KG1 (cell line): ENCODE measurements around the gene VWA2.

Experiments
- DNase-seq: peaks from one replicate; lab custom pipeline; 2025; lab: John Stamatoyannopoulos, UW

The VWA2 gene

DNA sequence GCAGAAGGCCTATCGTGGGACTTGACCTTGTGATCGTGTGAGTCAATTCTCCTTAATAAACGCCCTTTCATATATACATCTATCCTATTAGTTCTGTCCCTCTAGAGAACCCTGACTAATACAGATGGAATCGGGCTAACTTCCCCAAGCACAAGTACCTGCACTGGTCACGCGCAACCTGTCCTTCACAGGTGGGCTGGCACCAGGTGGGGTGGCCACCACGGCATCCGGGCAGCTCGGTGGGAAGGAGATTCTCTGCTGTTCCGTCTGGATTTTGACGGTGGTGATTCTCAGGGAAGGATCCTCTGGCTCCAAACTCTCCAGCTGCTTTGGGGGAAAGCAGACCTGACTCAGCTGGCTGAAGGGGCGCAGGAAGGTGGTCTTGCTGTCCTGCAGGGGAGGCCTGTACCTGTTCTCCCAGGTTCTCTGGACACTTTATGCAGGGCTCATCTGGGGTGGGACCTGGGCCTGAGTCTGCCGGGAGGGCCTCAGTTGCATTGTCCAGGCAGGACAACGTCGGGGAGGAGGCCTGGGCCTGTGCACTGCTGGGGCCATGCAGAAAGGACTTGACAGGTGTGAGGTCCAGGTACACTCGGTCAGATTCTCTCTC is 61.1 kb downstream of the VWA2 start:
- no peak for DNase-seq

DNA sequence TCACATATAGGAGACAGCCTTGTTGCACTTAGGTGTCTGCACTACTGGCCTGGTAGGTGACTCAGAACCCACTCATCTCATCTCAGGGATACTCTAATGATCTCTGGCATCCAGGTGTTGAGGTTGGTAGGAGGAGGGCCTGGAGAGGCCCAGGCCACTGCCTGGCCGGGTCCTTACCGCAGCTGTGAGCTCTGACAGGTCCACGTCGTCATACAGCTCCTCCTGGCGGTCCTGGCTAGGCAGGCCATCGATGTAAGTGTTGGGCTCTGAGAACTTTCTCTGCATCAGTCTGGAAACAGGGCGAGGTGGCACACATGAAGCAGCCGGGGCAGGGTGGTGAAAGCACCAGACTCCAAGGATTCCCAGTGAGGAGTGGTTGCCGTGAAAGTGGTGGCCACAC is 62.1 kb downstream of the VWA2 start:
- no peak for DNase-seq

DNA sequence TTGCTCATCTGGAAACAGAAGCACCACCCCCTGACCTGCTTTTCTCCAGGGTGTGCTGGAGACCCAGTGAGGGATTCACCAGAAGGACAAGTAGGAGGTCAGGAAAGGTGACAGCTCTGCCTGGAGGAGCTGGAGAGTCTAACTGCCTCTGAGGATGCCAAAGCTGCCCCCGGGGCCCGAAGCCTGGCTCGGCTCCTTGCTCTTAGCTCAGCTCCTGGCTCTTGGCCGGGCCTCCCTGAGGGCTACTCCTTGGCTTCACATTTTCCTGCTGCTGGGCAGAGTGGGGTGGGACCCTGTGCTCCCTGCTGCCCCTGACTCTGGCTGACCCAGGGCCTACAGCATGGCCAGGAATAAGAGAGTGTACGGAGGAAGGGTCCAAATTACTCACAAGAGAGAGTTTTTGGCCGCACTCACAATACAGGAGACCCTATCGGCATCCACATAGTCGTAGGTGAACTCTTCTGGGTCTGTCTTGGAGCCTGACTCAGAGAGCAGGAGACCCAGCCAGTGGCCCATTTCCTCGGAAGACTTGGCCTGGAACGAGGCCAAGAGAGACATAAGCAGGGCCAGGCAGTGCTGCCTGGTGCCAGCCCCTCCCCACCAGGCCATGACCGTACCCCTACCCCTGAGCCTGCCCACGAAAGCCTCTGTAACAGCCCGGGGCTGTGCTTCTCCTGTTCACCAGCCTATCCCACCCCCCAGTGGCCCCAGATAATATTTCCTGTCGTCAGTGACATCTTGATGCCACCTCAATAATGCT is 63.1 kb downstream of the VWA2 start:
- DNase-seq: no peak

DNA sequence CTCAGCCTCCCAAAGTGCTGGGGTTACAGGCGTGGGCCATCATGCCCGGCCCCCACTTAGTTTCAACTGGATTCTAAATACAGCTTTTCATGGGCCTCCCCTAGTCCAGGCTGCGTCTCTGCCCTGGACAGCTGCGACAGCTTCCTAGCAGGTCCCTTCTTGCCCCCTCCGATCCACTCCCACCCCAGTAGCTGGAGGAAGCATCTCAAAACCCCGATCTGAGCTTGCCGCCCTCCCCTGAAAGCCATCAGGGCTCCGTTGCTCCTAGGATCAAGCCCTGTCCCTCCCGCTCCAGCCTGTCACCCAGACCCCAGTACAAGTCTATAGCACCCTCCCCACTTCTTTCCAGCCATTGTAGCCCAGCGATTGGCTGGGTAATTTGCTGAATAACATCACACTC is 64.5 kb downstream of the VWA2 start:
- DNase-seq: no peak

DNA sequence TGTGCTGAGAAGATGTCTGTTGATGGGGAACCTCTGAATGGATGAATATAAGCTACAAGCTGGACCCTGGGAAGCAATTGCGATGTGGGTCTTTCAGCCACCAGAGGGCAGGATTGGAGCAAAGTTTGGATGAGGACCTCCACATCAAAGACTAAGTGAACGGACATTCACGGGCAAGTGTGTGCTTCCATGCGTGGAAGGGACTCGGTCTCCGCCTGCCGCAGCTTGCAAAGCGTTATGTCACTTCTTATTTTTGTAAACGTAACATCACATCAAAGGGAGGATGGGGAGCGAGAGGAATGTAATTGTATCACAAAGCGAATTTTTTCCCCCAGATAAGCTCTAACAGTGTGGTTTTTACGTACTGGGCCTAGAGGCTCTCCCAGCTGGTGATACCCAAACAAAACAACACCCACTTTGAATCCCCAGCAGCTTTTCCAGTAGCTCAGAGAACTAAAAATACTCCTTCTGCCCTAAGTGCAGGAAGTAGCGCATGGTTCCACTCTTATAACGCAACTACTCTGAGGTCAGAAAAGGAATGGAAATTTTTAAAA is 65.0 kb downstream of the VWA2 start:
- DNase-seq: peak; percentile 79

DNA sequence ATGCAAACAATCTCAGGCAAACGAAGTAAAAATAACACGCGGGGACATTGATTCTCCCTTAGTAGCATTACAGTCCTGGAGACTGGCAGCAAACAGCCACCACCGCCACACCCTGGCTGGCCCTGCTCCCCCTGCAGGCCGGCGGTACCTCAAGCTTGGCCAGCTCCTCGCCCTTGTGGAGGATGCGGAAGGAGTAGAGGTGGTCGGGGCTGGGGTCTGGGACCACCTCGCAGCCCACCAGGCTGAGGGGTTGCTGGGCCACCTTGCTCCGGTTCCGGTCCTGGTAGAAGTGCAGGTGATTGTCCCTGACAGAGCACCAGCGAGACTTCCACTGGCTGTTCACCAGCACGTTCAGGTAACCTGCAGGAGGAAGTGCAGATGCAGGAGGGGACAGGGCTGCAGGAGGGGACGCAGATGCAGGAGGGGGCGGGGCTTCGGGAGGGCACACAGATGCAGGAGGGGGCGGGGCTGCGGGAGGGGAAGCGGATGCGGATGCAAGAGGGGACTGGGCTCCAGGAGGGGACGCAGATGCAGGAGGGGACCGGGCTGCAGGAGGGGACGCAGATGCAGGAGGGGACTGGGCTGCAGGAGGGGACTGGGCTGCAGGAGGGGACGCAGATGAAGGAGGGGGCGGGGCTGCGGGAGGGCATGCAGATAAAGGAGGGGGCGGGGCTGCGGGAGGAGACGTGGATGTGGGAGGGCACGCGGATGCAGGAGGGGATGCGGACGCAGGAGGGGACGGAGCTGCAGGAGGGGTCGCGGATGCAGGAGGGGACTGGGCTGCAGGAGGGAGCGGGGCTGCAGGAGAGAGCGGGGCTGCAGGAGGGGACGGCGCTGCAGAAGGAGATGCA is 65.7 kb downstream of the VWA2 start:
- no peak for DNase-seq

DNA sequence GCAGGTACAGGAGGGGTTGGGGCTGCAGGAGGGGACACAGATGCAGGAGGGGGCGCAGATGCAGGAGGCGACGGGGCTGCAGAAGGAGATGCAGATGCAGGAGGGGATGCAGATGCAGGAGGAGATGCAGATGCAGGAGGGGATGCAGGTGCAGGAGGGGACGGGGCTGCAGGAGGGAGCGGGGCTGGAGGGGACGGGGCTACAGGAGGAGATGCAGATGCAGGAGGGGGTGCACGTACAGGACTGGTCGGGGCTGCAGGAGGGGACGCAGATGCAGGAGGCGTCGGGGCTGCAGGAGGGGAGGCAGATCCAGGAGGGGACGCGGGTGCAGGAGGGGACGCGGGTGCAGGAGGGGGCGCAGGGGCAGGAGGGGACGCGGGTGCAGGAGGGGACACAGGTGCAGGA is 66.5 kb downstream of the VWA2 start:
- no peak for DNase-seq

DNA sequence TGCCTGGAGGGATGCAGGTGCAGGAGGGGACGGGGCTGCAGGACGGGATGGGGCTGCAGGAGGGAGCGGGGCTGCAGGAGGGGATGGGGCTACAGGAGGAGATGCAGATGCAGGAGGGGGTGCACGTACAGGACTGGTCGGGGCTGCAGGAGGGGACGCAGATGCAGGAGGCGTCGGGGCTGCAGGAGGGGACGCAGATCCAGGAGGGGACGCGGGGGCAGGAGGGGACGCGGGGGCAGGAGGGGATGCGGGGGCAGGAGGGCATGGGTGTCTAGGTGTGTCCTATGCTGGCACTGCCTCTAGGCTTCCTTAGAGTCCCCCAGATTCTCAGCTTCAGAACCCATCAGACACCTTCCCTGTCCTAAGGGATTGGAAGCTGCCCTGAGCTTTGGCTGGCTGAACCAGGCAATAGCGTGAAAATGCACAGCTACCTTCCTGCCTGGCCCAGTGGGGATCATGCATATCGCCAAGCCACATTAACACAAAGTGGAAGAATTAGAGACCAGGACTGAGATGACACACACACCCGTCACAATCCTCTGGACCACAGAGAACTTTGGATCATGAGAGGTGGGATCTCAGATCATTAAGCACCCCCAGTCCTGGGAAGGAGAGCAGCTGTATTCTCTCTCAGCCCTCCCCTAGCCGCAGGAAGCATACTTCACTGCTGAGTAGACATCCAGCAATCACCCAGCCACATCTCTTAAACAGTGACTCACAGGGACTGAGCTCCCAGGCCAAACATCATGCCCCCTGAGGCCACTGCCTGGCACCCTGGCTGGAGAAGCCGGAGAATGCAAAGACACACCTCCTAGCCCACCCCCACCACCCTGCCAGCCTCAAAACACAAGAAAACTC is 67.3 kb downstream of the VWA2 start:
- DNase-seq: no peak

DNA sequence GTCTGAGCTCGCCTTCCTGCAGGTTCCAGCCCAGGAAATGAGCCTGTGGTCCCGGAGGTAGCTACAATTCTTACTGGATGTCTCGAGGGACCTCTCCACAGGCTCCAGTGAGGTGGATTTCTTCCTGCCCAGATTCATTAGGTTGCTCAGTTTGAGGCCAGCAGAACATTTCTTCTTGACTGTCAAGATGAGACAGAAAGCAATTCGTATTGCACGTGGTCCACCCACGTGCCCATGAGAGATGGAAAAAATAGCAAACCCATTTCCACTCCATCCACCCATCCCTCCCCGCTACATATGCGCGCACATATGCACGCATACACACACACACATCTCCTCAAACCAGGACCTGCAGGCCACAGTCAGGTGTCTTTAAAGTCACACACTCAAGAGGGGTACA is 68.7 kb downstream of the VWA2 start:
- DNase-seq: no peak

DNA sequence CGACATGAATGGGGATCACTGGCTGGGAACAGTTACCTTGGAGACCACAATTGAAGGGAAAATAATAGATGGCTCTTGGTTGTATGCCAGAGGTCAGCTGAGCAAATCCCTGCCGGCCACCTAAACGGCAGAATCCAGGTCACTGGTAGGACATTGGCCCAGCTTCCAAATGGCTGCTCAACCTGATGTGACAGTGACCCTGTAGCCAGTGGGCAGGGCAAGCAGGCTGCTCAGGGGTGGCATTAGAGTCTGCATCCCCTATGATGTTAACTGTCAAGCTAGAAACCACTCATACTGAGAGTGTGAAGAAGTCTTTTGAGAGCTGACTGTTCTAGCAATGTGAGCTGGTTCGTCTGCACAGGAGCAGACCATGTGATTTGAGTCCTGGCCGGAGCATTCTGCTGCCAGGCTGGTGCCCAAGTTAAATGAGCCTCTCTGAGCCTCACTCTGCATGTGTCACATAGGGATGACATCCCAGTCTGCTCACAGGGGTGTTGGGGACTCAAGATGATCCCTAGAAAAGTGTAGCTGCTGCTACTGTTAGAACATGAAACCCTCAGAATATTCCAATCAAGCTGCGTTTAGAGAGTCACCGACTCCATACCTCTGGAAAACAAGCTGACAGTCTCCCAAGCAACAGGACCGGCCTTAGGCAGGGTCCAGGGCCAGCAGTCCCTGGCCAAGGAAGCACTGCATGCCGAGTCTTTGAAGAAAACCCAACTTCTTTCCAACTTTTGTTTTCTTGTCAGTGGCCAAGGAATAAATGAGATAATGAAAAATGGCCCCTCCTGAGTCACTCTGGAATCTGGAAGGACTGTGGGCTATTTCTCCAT is 69.7 kb downstream of the VWA2 start:
- no peak for DNase-seq

DNA sequence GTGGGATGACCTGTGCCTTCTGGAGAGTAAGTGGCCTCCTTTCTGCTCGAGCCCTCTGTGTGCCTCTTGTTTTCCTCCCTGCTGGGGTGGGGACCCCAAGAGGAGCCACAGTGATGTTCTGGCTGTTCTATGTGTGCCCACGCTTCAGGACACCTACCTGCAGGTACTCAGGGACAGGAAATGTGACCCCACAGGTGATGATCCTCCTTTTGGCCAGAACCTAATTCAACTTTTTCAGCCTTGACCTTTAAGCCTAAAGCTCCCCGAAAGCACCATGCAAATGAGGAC is 70.3 kb downstream of the VWA2 start:
- no peak for DNase-seq

DNA sequence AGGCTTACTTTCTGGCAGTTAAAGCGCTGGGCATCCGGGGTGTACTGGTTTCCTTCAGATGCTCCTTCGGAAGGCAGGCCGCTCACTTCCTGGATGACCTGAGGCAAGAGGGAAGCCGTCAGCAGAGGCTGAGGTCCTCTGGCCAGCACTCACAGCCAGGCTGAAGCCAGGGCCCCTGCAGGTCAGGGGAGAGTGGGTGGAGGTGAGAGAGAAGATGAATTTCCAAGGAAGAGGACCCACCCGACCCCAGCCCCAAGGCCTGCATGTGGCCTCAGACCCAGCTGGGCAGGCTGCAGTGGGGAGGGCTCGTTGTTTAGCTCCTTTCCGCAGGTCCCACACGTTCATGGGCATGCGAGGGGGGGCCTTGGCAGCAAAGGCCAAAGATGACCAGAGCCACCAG is 71.3 kb downstream of the VWA2 start:
- no peak for DNase-seq

DNA sequence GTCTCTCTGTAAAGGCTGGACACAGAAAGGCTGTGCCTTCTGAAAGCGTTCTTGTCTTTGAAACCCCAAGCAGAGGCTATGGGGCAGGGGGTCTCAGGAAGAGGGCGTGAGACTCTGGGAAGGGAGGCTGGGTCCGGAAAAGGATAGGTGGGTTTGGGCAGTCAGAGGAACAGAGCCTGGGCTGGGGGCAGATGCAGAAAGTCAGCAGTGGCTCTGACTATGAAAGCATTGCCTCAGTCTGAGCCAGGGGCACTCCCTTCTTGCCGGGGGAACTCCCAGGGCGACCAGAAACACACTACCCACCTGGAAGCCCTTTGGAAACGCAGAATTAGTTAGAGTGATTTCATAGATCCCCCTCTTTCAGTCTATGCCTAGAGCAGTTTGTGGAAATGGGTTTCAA is 72.0 kb downstream of the VWA2 start:
- no peak for DNase-seq

DNA sequence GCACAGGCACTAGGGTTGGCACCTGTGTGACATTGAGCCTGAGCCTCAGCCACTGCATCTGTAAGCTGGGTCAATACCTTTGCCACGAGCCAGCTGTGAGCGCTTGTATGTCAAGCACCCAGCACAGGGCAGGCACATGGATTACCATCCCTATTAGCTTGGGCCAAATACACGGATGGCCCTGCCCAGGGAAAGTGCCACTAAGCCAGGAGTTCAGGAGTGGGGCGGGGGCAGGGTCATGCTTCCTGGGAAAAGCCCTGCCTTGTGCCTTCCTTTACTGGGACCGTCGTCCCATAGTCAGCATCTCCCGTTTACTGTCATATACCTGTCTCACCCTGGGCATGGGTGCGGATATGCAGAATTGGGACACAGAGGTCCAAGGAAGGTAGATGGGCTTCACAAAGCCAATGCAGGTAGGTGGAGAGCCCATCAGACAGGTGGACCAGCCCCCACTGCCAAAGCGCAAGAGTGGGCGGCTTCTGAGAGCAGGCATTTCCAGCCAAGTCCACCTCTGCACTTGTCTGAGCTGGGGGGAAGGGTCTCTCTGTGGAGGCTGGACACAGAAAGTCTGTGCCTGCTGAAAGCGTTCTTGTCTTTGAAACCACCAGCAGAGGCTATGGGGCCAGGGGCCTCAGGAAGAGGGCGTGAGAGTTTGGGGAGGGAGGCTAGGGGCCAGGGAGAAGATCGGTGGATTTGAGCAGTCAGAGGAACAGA is 72.6 kb downstream of the VWA2 start:
- DNase-seq: no peak

DNA sequence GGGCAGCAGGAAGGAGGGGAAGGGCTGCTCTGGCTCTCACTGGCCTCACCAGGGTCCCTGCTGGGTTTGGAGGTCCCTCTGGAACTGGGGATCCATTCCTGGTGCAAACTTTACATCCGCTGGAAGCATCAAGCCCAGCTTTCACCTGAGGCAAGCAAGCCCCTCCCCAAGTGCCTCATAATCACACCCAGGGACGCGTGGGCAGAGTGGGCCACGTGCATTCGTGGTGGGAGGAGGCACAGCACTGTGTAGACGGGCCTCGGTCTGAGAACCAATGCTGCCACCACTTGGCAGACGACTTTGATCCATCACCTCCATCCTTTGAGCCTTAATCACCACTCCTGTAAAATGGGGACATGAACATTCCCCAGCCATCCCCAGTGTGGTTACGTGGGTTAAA is 74.1 kb downstream of the VWA2 start:
- no peak for DNase-seq

DNA sequence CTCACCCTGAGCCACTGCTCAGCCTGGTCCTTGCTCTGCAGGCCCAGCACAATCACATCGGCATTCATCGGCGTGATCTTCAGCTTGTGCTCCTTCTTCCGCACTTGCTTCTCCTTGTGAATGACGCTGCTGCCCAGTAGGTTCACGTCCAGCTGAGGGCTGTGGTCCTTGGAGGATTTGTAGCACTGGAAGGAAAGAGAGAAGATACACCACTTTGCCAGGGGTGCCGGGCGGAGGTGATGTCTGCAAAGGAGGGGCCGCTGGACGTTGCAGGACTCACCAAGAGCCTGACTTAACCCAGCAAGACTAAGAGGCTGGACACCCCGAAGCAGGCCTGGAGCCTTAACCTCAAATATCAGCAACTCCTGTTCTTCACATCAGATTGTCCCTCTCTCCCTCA is 74.8 kb downstream of the VWA2 start:
- no peak for DNase-seq

DNA sequence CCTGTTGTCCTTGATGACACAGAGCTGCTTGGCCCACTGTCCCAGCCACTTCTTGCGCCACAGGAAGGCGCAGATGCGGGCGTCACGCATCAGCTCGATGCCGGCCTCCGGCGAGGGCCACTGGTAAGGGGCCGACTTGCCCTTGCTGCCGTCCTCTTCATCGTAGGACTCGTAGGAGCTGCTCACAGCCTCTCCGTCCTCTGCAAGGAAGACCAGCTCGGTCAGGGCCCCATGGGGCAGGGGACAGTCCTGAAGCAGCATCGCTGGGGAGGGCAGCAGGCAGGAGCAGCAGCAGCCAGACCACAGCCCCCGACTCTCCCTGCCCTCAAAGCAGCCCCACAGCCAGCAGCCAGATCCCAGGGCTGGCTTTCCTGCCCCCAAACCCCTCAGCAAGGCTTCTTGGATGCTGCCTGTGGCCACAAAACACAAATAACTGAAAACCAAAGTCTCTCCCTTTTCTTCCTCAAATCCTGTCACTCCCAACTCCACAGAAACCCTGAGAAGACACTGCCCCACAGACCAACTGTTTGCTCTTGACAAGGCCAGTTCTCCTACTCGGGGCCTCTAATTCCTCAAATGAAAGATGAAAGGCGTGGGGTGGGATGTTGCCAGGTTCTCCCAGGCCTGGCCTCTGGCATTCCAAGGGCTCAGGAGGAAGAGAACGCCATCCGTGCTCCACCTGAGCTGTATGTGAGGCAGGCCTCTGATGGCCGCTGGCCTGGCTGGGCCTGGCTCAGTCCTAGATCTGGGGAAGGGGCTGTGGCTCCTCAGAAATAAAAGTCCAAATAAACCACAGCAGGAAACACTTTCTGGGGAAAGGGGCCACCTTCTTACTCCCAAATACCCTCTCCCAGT is 76.7 kb downstream of the VWA2 start:
- DNase-seq: no peak

DNA sequence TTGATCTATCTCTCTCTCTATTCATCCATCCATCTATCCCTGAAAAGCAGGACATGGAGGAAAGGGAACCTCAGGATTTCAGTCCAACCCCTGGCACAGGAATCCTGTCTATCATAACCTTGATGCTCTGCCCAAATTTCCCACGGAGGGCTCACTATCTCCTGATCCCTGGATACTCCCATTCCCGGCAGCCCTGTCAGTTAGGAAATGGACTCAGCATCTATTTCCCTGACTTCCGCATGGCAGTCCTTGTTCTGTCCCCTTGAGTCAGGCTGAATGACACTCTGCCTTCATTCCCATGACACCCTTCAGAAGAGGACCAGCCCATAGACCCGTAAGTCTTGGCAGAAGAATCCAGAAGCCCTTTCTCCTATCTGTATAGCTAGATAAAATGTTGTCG is 77.7 kb downstream of the VWA2 start:
- no peak for DNase-seq

DNA sequence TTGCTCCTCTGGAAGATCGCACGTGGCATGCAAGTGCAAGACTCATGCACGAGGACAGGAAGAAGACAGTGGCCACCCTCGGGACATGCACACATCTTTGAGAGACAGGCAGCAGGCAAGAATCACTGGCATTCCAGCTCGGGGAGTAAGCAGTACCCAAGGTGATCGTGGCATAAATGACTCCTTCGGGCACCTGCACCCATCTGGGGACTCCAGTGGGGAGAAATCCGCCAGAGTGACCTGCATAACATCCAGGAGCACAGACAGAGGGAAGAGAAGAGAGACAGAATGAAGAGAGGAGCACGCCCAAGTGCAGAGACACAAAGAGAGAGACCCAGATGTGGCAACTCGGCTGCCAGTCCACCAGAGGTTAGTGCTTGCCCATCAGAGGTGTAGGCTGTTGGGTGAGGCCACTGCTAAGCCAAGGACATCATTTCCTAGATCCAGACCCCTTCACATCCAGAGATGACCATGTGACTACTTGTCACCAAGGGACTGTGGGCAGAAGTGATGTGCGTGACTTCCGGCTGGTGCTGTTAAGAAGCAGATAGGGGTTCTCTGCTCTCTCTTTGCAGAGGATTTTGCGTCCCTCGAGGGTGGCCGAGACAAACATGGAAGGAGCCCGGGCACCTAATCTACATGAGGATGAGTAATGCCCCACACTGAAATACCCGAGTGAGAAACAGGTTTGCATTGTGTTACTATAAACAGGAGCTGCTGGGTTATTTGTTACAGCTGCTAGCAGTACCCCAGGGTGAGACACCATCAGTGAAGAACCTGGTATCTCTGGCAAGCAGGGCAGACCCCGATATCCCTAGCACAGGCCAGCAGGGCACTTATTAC is 80.6 kb downstream of the VWA2 start:
- DNase-seq: no peak
